SK-N-SH (cell line): ENCODE data around the gene ZNF540. TPM values are rescaled to one million over a fixed set of nuclear protein-coding genes. Genes with fewer than 3 reads are reported as not detected.
A peak's percentile ranks its signal among the peaks of the same experiment; 100 is the strongest.

Source experiments
- CTCF ChIA-PET: fragments of 300-600, 350-600 bp; formaldehyde crosslinking; extraction: SDS; loops from one replicate; lab custom pipeline; 2021; lab: Yijun Ruan, JAX
- POLR2A ChIA-PET: fragments of 350-600 bp; sonication (Branson Sonifier 250); formaldehyde crosslinking; extraction: SDS; loops from one replicate; lab custom pipeline; 2020; ENCODE audit warnings: antibody characterized with exemption, inconsistent platforms; lab: Yijun Ruan, JAX
- DNase-seq: peaks from one replicate; pipeline ENCODE4 v3.0.0; 2012
- H2AFZ ChIP-seq: fragments of 200-600 bp; sonication (generic); 2 replicates; pipeline ENCODE4 v1.8.1; 2016; ENCODE audit warnings: antibody characterized with exemption, mild to moderate bottlenecking, low read depth
- H3F3A ChIP-seq: fragments of 200-600 bp; sonication (generic); replicated peaks from 2 replicates; pipeline ENCODE3; 2016; ENCODE audit warnings: antibody characterized with exemption, mild to moderate bottlenecking; ENCODE audit not compliant: insufficient read depth
- H3K27ac ChIP-seq, 2 experiments: fragments of 200-500 bp in 1 of 2; fragments of 200-600 bp in 1 of 2; sonication (Bioruptor generic) in 1 of 2; sonication (generic), shearing (Covaris generic) in 1 of 2; 2 replicates each; pipeline versions ENCODE4 v1.5.1 to v1.6.1; 2014 to 2016; ENCODE audit warnings: low read depth in 2 of 2, inconsistent platforms in 1 of 2, low read length in 1 of 2, mild to moderate bottlenecking in 1 of 2, mixed read lengths in 1 of 2
- H3K27me3 ChIP-seq: fragments of 200-600 bp; sonication (generic), shearing (Covaris generic); 2 replicates; pipeline ENCODE4 v1.6.1; 2016; ENCODE audit warnings: mixed run types; ENCODE audit not compliant: insufficient read depth
- H3K36me3 ChIP-seq, 2 experiments: fragments of 200-500 bp in 1 of 2; fragments of 200-600 bp in 1 of 2; sonication (Bioruptor generic) in 1 of 2; sonication (generic) in 1 of 2; replicated peaks in 1 of 2; 2 replicates each; pipeline versions ENCODE3 to v1.5.1; 2014 to 2016; ENCODE audit warnings: low read length in 1 of 2, mild to moderate bottlenecking in 1 of 2; ENCODE audit not compliant: insufficient read depth in 2 of 2, control insufficient read depth in 1 of 2
- H3K4me1 ChIP-seq, 2 experiments: fragments of 200-500 bp in 1 of 2; fragments of 200-600 bp in 1 of 2; sonication (Bioruptor generic) in 1 of 2; sonication (generic), shearing (Covaris generic) in 1 of 2; 2 replicates each; pipeline versions ENCODE4 v1.5.1 to v1.6.1; 2014 to 2016; ENCODE audit warnings: low read depth in 1 of 2, low read length in 1 of 2, mixed run types in 1 of 2; ENCODE audit not compliant: insufficient read depth in 2 of 2, control insufficient read depth in 1 of 2
- H3K4me2 ChIP-seq: fragments of 200-600 bp; sonication (generic), shearing (Covaris generic); 2 replicates; pipeline ENCODE4 v1.6.1; 2017; ENCODE audit warnings: mixed run types
- H3K4me3 ChIP-seq, 2 experiments: fragments of 200-500 bp in 1 of 2; fragments of 200-600 bp in 1 of 2; sonication (Bioruptor generic) in 1 of 2; sonication (generic), shearing (Covaris generic) in 1 of 2; 2 replicates each; pipeline versions ENCODE4 v1.5.1 to v1.8.1; 2014 to 2016; ENCODE audit warnings: low read depth in 2 of 2, inconsistent platforms in 1 of 2, low read length in 1 of 2, mild to moderate bottlenecking in 1 of 2, mixed read lengths in 1 of 2, moderate library complexity in 1 of 2
- H3K79me2 ChIP-seq: fragments of 200-600 bp; sonication (generic); 2 replicates; pipeline ENCODE4 v1.8.1; 2017; ENCODE audit warnings: mild to moderate bottlenecking; ENCODE audit not compliant: insufficient read depth
- H3K9ac ChIP-seq: fragments of 200-600 bp; sonication (generic); 2 replicates; pipeline ENCODE4 v1.6.1; 2017; ENCODE audit warnings: mixed run types
- H3K9me2 ChIP-seq: fragments of 200-600 bp; sonication (generic); 2 replicates; pipeline ENCODE4 v1.6.1; 2017; ENCODE audit warnings: mixed run types
- H3K9me3 ChIP-seq: fragments of 200-600 bp; sonication (generic); 2 replicates; pipeline ENCODE4 v1.6.1; 2017; ENCODE audit warnings: mixed run types, mild to moderate bottlenecking, moderate library complexity
- H4K20me1 ChIP-seq: fragments of 200-600 bp; sonication (generic); 2 replicates; pipeline ENCODE4 v1.6.1; 2017; ENCODE audit warnings: mild to moderate bottlenecking, mixed run types; ENCODE audit not compliant: insufficient read depth
- EZH2phosphoT487 ChIP-seq: fragments of 200-600 bp; sonication (generic); IDR thresholded peaks from 2 replicates; pipeline ENCODE4 v1.6.1; 2017; ENCODE audit warnings: low read depth, mixed run types, mild to moderate bottlenecking, antibody characterized with exemption, moderate library complexity, borderline replicate concordance
- FOSL2 ChIP-seq: IDR thresholded peaks from 2 replicates; pipeline ENCODE4 v1.4.0; 2012; ENCODE audit warnings: low read depth, mild to moderate bottlenecking, moderate library complexity, borderline replicate concordance
- FOXM1 ChIP-seq: IDR thresholded peaks from 2 replicates; pipeline ENCODE4 v1.4.0; 2012; ENCODE audit warnings: low read depth, mild to moderate bottlenecking
- JUND ChIP-seq: IDR thresholded peaks from 2 replicates; pipeline ENCODE4 v1.4.0; 2012
- MAX ChIP-seq: IDR thresholded peaks from 2 replicates; pipeline ENCODE4 v1.4.0; 2012; ENCODE audit warnings: low read depth
- MEF2A ChIP-seq: IDR thresholded peaks from 2 replicates; pipeline ENCODE4 v1.4.0; 2012; ENCODE audit warnings: low read depth, borderline replicate concordance
- NRF1 ChIP-seq: IDR thresholded peaks from 2 replicates; pipeline ENCODE4 v1.6.1; 2012; ENCODE audit warnings: low read depth, mild to moderate bottlenecking, low read length
- POLR2AphosphoS5 ChIP-seq: IDR thresholded peaks from 2 replicates; pipeline ENCODE4 v1.6.1; 2012; ENCODE audit warnings: low read depth, low read length
- RFX5 ChIP-seq: IDR thresholded peaks from 2 replicates; pipeline ENCODE4 v1.6.1; 2012; ENCODE audit warnings: mild to moderate bottlenecking, improper control_type of control experiment, low read length
- TCF12 ChIP-seq: IDR thresholded peaks from 2 replicates; pipeline ENCODE4 v1.4.0; 2012
- WGBS: methylation state at CpG from one replicate; pipeline ENCODE4 v1.1.6; 2017; ENCODE audit warnings: low lambda C conversion rate; 5-methylcytosine and 5-hydroxymethylcytosine counted together
- polyA plus RNA-seq, 3 experiments: library from polyadenylated mRNA; depleted of rRNA; stranded (reverse); fragments of >200 nt; gene quantifications; 2 replicates each; pipeline ENCODE4 v1.2.3, GENCODE V29; 2012
- TF ChIP-seq, protein P1 (sequence below): IDR thresholded peaks from 2 replicates; pipeline ENCODE4 v1.6.1; 2012; ENCODE audit warnings: mild to moderate bottlenecking, low read depth, low read length, moderate library complexity
- TF ChIP-seq, protein P2 (sequence below): IDR thresholded peaks from 2 replicates; pipeline ENCODE4; 2012
- TF ChIP-seq, protein P3 (sequence below): fragments of 150-350 bp; IDR thresholded peaks from 2 replicates; pipeline ENCODE4 v1.6.1; 2017; ENCODE audit warnings: antibody characterized with exemption, low read length, low read depth, borderline replicate concordance

ZNF540 gene
- polyA plus RNA-seq, 1 of the 3 experiments (the other 2 are of a cell fraction), result 0.08 TPM

- H3F3A ChIP-seq, result peaks cover 8% of the 10 kb centered on the region
- peak overlapping the region in 1 of 2 experiments; percentile 79; a peak in 1 of 4 replicates for H3K27ac ChIP-seq
- DNase-seq, result no peak
- 16% methylated on average over 9 of the region's 9 CpGs for WGBS
- H3K9me2 ChIP-seq, result no peaks in the 10 kb centered on the region
- TF ChIP-seq NRF1, result no peak
- no peak for TF ChIP-seq EZH2phosphoT487
- no peak for TF ChIP-seq FOSL2
- no peak for TF ChIP-seq RFX5
- no peak for TF ChIP-seq POLR2AphosphoS5
- no peak for TF ChIP-seq JUND
- TF ChIP-seq, protein P1, sequence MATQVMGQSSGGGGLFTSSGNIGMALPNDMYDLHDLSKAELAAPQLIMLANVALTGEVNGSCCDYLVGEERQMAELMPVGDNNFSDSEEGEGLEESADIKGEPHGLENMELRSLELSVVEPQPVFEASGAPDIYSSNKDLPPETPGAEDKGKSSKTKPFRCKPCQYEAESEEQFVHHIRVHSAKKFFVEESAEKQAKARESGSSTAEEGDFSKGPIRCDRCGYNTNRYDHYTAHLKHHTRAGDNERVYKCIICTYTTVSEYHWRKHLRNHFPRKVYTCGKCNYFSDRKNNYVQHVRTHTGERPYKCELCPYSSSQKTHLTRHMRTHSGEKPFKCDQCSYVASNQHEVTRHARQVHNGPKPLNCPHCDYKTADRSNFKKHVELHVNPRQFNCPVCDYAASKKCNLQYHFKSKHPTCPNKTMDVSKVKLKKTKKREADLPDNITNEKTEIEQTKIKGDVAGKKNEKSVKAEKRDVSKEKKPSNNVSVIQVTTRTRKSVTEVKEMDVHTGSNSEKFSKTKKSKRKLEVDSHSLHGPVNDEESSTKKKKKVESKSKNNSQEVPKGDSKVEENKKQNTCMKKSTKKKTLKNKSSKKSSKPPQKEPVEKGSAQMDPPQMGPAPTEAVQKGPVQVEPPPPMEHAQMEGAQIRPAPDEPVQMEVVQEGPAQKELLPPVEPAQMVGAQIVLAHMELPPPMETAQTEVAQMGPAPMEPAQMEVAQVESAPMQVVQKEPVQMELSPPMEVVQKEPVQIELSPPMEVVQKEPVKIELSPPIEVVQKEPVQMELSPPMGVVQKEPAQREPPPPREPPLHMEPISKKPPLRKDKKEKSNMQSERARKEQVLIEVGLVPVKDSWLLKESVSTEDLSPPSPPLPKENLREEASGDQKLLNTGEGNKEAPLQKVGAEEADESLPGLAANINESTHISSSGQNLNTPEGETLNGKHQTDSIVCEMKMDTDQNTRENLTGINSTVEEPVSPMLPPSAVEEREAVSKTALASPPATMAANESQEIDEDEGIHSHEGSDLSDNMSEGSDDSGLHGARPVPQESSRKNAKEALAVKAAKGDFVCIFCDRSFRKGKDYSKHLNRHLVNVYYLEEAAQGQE, result no peak
- no peak for TF ChIP-seq MEF2A
- TF ChIP-seq FOXM1, result no peak
- TF ChIP-seq, protein P2, sequence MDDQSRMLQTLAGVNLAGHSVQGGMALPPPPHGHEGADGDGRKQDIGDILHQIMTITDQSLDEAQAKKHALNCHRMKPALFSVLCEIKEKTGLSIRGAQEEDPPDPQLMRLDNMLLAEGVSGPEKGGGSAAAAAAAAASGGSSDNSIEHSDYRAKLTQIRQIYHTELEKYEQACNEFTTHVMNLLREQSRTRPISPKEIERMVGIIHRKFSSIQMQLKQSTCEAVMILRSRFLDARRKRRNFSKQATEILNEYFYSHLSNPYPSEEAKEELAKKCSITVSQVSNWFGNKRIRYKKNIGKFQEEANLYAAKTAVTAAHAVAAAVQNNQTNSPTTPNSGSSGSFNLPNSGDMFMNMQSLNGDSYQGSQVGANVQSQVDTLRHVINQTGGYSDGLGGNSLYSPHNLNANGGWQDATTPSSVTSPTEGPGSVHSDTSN, result no peak
- no peak for TF ChIP-seq TCF12
- TF ChIP-seq MAX, result no peak; the same call in 1 of the 2 replicates
- TF ChIP-seq, protein P3, sequence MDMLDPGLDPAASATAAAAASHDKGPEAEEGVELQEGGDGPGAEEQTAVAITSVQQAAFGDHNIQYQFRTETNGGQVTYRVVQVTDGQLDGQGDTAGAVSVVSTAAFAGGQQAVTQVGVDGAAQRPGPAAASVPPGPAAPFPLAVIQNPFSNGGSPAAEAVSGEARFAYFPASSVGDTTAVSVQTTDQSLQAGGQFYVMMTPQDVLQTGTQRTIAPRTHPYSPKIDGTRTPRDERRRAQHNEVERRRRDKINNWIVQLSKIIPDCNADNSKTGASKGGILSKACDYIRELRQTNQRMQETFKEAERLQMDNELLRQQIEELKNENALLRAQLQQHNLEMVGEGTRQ, result no peak
- no peaks in the 10 kb centered on the region for H3K36me3 ChIP-seq
- H3K4me1 ChIP-seq, result peaks cover 0 to 5% of the 10 kb centered on the region in 2 experiments; a peak in 2 of 4 replicates
- no peaks in the 10 kb centered on the region; the same call in 1 of the 2 replicates for H3K79me2 ChIP-seq
- ChIA-PET CTCF (interaction anchor here (0.6 to 1.8 kb wide), 3 partner anchors 42 to 621 kb away, joined by 3 to 16 read pairs (median 6); no protein-coding TSS in a partner anchor), POLR2A (interaction anchor here (1.0 to 2.3 kb wide), 3 partner anchors 61 to 516 kb away, joined by 3 to 14 read pairs (median 3); partner anchors contain the start of genes ZFP30, ZNF420 and ZNF793)
- H3K9ac ChIP-seq, result peak overlapping the region; percentile 65
- H3K4me2 ChIP-seq, result peak overlapping the region; percentile 90
- peaks cover 12% of the 10 kb centered on the region; the same call in 1 of the 2 replicates for H3K9me3 ChIP-seq
- H3K4me3 ChIP-seq, result peak overlapping the region; percentile 88 to 97
- H2AFZ ChIP-seq, result peak overlapping the region; percentile 98
- no peaks in the 10 kb centered on the region for H4K20me1 ChIP-seq
- no peaks in the 10 kb centered on the region for H3K27me3 ChIP-seq
Measured at GRCh38 chr19:37593996-37594303, 726 bp upstream of the ZNF540 start.
